HG03378 (cell line): ENCODE data around the gene CHAD.

Experiments
- ATAC-seq: cut with Tn5 transposase; IDR thresholded peaks from one replicate; pipeline ENCODE4 v1.9.1; 2021; ENCODE audit warnings: mild to moderate bottlenecking, moderate library complexity; ENCODE audit not compliant: unreplicated experiment

The CHAD gene

GRCh38 chr17:50458701-50459676 is 9.7 kb downstream of the CHAD start:
- ATAC-seq: no peak

GRCh38 chr17:50458270-50458669 is 10.4 kb downstream of the CHAD start:
- no peak for ATAC-seq

GRCh38 chr17:50457621-50458020 is 11.1 kb downstream of the CHAD start:
- no peak for ATAC-seq

GRCh38 chr17:50453901-50454300 is 14.8 kb downstream of the CHAD start:
- ATAC-seq: no peak

GRCh38 chr17:50452630-50453300 is 15.9 kb downstream of the CHAD start:
- no peak for ATAC-seq

- no peak for ATAC-seq
Observed at GRCh38 chr17:50451943-50452629, 16.6 kb downstream of the CHAD start.

- no peak for ATAC-seq
Observed at GRCh38 chr17:50448643-50449042, 20.0 kb downstream of the CHAD start.

- no peak for ATAC-seq
Observed at GRCh38 chr17:50447870-50448595, 20.6 kb downstream of the CHAD start.

GRCh38 chr17:50445730-50446325 is 22.9 kb downstream of the CHAD start:
- no peak for ATAC-seq

- ATAC-seq: no peak
Observed at GRCh38 chr17:50444841-50445715, 23.6 kb downstream of the CHAD start.

- no peak for ATAC-seq
Observed at GRCh38 chr17:50443505-50443974, 25.1 kb downstream of the CHAD start.

- ATAC-seq: no peak
Observed at GRCh38 chr17:50440838-50441829, 27.5 kb downstream of the CHAD start.

- no peak for ATAC-seq
Observed at GRCh38 chr17:50440172-50440837, 28.4 kb downstream of the CHAD start.

- no peak for ATAC-seq
Observed at GRCh38 chr17:50439008-50439407, 29.7 kb downstream of the CHAD start.

- ATAC-seq: no peak
Observed at GRCh38 chr17:50437409-50437808, 31.3 kb downstream of the CHAD start.

GRCh38 chr17:50432125-50432762 is 36.4 kb downstream of the CHAD start:
- no peak for ATAC-seq
